HG03342 (cell line): ENCODE measurements around the gene DNM2.

Experiments
- ATAC-seq: cut with Tn5 transposase; IDR thresholded peaks from one replicate; pipeline ENCODE4 v1.9.1; 2021; ENCODE audit warnings: mild to moderate bottlenecking, moderate library complexity; ENCODE audit not compliant: unreplicated experiment

The DNM2 gene

GRCh38 chr19:10769533-10770491, 51.9 kb downstream of the DNM2 start:
- ATAC-seq: no peak

DNA sequence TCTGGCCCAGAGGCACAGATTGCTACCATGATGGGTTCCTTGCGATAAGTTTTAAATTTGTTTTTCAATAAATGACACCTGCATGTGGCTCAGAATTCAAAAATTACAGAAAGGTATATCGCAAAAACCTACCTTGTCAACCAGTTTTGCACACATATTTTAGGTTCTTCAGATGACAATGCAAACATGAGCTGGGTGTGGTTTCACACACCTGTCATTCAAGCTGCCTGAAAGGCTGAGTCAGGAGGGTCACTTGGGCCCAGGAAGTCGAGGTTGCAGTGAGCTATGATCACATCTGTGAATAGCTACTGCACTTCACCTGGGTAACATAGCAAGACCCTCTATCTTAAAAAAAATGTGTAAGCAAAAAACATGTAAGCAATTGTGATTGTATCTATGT, 56.1 kb downstream of the DNM2 start:
- no peak for ATAC-seq

DNA sequence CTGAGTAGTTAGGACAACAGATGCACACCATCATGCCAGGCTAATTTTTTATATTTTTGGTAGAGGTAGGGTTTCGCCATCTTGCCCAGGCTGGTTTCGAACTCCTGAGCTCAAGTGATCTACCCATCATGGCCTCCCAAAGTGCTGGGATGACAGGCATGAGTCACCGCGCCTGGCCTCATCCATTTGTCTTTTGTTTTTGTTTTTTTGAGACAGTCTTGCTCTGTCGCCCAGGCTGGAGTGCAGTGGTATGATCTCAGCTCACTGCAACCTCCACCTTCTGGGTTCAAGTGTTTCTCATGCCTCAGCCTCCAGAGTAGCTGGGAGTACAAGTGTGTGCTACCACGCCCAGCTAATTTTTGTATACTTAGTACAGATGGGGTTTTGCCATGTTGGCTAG, 57.0 kb downstream of the DNM2 start:
- no peak for ATAC-seq

GRCh38 chr19:10776900-10777650, 59.2 kb downstream of the DNM2 start:
- ATAC-seq: no peak

DNA sequence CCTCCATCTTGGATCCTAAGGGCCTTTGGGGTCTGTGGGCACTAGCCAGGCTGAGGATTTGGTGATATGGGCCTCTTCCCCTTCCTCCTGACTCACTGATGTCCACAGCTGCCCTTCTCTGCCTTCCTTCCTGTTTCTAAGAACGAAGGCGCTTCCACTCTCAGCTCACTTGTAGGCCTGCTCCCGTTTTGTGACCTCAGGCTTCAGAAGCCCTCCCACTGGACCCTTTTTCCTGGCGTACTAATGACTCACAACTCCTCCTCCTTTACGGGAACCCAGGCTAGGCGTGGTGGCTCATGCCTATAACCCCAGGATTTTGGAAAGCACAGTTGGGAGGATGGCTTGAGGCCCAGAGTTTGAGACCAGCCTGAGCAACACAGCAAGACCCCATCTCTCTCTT, 62.5 kb downstream of the DNM2 start:
- ATAC-seq: no peak

DNA sequence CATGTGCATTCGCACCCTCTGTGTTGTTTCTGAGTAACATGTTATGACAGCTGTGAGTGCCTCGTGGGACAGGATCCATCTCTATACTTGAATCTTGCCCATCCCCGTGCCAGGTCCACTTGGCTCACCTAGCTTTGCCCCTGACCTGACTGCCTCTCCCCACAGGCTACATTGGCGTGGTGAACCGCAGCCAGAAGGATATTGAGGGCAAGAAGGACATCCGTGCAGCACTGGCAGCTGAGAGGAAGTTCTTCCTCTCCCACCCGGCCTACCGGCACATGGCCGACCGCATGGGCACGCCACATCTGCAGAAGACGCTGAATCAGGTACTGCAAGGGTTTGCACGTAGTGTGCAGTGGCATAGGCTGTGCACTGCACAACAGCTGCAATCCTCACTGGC, 64.9 kb downstream of the DNM2 start:
- no peak for ATAC-seq

DNA sequence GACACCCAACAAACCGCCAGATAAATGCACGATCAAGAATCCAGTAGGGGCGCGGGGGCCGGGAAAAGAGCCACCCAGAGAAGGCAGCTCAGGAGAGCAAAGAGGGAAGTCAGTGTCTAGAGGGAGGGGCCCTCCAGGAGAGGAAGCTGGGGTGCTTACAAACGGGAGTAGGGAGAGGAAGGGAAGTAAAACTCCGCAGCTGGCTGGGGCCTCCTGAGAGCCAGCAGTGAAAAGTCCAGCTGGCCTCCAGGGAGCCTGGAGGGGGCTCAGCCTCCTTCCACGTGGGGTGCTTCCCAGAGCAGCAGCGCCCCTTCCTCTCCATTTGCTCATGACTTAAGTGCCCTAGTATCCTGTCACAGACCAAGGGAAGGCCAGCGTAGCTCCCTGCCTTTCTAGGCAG, 66.4 kb downstream of the DNM2 start:
- ATAC-seq: no peak

- no peak for ATAC-seq
These were observed 70.3 kb downstream of the DNM2 start for GRCh38 chr19:10788146-10788545.

DNA sequence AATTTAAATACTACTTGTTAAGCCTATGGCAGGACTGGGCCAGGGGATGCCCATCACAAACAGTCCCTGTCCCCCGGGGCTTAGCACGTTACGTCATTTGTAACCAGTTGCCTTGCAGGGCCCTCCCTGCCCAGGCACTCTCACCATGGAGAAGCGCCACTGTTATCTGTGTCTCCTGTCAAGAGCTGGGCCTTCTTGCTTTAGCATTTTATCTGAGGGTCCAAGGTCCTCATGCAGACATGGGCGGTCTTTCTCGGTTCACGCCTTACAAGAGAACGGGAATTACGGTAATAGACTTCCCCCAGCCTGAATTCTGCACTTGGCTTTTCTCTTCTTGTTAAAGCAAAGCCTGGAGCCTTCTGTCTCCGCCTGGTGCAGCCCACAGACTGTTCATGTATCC, 72.0 kb downstream of the DNM2 start:
- no peak for ATAC-seq

- ATAC-seq: no peak
These were observed 78.8 kb downstream of the DNM2 start for GRCh38 chr19:10796653-10797052.

DNA sequence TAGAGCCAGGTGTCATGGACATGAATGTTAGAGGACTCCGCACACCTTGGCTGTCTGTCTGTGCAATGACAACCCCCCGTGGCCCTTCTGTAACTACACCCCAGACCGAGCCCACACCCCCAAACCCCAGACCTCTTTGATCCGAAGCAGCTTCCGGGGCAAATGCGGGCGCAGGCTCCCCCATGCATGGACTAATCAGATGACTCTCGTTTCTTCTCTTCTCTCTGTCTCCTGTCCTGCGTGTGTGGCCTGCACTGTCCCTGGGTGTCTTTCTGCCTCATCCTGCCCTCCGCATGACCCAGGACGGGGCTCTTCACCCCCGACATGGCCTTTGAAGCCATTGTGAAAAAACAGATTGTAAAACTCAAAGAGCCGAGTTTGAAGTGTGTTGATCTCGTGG, 79.2 kb downstream of the DNM2 start:
- no peak for ATAC-seq

DNA sequence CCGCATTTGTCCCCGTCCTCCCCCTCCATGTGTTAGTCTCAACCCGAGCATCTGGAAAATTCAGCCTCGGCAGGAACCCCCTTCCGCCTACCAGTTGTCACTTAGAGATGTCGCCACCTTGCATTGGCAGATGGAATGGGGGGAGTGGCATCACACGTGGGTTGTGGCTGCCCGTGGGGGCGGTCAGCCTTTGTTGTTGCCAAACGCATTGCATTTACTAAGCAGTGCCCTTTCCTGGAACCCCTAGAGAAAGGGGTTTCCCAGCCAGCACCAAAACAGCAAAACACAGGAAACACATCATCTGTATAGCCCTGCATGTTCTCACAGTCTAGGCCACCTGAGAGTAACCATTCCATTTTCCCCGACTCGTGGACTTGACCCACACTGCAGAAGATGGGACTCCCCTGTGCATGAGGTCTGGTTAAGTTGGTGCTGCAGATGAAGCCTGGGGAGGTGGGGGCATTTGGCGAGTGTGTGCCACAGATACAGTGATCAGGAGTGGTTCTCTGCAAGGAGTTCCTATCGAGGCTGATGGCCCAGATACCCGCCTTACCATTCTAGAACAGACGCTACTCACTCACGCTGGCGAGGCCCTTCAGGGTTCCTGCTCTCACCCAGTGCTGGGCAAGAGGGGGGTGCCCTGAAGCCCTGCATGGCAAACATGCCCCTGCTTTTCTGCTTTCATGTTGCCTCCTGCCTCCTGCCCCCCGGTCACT, 79.8 kb downstream of the DNM2 start:
- no peak for ATAC-seq

DNA sequence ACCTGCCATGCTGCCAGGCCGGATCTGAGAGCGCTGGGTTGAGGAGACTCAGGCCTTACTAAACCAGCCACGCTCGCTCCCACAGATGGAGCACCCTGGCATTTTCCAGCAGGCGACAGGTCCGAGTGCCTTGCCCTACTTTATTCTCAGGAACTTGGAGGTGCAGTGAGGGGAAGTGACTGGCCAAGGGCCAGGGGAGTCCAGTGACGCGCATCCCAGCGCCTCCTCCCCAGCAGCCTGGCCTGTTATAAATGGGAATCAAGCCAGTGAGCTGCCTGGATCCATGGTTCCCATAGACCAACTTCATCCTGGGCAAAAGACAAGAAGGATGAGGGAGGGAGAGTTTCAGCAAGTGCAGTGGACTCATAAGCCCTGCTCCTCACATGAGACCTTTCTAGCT, 82.6 kb downstream of the DNM2 start:
- no peak for ATAC-seq

GRCh38 chr19:10802479-10802878, 84.6 kb downstream of the DNM2 start:
- ATAC-seq: no peak

DNA sequence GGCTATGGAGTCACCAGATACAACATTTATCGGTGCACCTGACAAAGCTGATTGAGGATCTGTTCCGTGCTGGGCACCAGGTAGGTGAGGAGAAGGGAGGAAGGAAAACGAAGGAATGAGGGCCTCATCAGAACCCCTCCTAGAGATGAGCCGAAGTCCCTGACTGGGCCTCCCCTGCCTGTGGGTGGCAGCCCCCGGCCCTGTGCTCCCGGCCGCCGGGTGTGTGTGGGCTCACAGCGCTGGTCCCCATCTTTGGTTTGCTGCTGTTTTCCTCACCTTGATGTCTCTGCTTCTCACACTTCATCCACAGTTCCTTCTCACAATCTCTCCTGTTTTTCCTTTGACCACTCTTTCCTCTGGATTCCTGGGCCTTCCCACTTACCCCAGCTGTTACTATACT, 85.4 kb downstream of the DNM2 start:
- ATAC-seq: no peak

- ATAC-seq: no peak
These were observed 87.3 kb downstream of the DNM2 start for GRCh38 chr19:10805065-10805757.

DNA sequence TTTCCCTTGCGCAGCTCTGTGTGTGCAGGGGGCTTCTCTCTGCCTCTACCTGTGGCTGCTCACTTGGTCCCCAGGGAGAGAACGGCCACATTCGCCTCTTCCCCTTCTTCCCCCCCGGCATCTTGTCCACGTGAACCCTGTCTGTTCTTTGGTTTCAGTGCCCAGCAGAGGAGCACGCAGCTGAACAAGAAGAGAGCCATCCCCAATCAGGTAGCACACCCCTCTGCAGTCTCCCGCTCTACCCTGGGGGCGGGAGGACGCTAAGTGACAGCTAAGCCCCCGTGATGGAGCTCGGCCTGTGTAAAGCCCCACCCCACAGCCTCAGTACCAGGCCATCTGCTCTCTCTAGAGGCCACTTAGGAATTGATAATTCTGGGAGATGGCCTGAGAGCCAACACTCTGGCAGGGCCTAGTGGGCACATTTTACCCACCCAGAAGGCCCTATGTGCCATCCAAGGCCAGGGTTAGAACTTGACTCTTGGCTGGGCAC, 87.9 kb downstream of the DNM2 start:
- no peak for ATAC-seq

DNA sequence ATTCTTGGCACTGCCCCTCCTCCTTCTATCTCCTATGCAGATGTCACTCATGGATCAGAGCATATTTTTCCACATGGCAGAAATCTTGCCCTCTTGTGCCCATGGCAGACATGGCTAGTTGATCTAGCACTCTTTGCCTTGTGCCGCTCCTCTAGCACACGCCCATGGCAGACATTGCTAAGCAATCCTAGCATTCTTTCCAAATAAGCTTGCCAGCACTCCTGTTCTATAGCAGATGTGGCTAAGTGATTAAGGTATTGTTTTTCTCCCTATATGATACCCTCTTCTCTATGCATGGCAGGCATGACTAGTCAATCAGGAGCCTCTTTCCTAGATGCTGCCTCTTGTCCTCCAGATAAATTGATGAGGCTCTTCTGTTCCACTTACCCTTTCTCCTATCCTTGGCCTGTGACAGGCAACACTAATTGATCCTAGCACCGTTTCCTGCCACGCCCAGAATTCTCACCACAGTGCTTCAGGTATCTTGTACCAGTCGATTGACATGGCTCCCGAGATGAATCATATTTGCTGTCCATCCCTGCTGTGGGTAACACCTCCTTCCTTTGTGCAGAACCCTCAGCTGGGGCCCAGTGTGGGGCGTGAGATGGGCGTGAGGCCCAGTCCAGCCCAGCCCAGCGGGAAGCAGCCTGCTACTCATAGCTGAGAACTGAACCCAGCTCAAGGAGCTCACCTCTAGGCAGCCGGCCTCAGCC, 91.2 kb downstream of the DNM2 start:
- ATAC-seq: no peak

DNA sequence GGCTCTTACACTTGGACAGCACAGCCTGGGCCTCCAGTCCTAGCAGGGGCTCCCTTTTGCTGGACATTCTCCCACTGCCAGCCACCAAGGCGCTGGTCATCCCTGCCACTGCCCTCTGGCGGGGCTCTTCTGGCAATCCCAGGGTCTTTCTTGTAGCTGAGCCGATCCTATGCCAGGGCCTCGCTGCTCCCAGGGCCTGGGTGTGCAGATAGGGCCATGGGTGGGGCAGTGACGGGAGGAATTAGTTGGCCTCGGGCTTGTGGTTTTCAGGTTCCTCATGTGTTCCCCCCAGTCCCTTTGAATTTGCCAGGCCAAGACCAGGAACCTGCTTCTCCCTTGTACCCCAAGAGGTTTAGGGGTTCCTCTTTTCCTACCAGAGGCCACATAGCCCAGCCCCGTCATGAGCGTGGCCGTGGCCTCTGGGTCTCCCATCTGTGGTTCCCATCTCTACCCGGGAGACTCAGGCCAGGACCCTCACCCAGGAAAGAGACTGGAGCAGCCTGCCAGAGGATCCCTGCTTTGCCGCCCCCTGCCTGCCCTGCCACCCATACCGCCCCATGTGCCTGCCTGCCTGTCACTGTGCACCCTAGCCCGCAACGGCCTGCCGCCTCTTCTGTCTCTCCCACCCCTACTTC, 91.9 kb downstream of the DNM2 start:
- no peak for ATAC-seq
